Measurements from ENCODE around the gene GDE1.

Gene GDE1

GRCh38 chr16:19485611-19486010 is 36.3 kb downstream of the GDE1 start:
- FAIRE-seq: no peak

- no peak for FAIRE-seq
Measured at GRCh38 chr16:19484096-19484495, 37.8 kb downstream of the GDE1 start.

GRCh38 chr16:19482291-19482690 is 39.6 kb downstream of the GDE1 start:
- no peak for FAIRE-seq

- no peak for FAIRE-seq
Measured at GRCh38 chr16:19481769-19482168, 40.1 kb downstream of the GDE1 start.

- FAIRE-seq: no peak
Measured at GRCh38 chr16:19481296-19481695, 40.6 kb downstream of the GDE1 start.

- FAIRE-seq: no peak
Measured at GRCh38 chr16:19479302-19479721, 42.6 kb downstream of the GDE1 start.

GRCh38 chr16:19478505-19478904 is 43.4 kb downstream of the GDE1 start:
- FAIRE-seq: no peak

GRCh38 chr16:19474617-19475016 is 47.3 kb downstream of the GDE1 start:
- no peak for FAIRE-seq

GRCh38 chr16:19472482-19472881 is 49.4 kb downstream of the GDE1 start:
- no peak for FAIRE-seq

- FAIRE-seq: no peak
Measured at GRCh38 chr16:19468300-19468699, 53.6 kb downstream of the GDE1 start.

- FAIRE-seq: no peak
Measured at GRCh38 chr16:19463468-19464315, 58.2 kb downstream of the GDE1 start.

GRCh38 chr16:19460397-19460796 is 61.5 kb downstream of the GDE1 start:
- no peak for FAIRE-seq

GRCh38 chr16:19458722-19459379 is 63.0 kb downstream of the GDE1 start:
- FAIRE-seq: no peak
